Measurements from ENCODE around the gene KAT2A. TPM values are rescaled to one million over a fixed set of nuclear protein-coding genes. Genes with fewer than 3 reads are reported as not detected.

KAT2A gene
- total RNA-seq, 1 donor from 2014 or later: 26.2 TPM

DNA sequence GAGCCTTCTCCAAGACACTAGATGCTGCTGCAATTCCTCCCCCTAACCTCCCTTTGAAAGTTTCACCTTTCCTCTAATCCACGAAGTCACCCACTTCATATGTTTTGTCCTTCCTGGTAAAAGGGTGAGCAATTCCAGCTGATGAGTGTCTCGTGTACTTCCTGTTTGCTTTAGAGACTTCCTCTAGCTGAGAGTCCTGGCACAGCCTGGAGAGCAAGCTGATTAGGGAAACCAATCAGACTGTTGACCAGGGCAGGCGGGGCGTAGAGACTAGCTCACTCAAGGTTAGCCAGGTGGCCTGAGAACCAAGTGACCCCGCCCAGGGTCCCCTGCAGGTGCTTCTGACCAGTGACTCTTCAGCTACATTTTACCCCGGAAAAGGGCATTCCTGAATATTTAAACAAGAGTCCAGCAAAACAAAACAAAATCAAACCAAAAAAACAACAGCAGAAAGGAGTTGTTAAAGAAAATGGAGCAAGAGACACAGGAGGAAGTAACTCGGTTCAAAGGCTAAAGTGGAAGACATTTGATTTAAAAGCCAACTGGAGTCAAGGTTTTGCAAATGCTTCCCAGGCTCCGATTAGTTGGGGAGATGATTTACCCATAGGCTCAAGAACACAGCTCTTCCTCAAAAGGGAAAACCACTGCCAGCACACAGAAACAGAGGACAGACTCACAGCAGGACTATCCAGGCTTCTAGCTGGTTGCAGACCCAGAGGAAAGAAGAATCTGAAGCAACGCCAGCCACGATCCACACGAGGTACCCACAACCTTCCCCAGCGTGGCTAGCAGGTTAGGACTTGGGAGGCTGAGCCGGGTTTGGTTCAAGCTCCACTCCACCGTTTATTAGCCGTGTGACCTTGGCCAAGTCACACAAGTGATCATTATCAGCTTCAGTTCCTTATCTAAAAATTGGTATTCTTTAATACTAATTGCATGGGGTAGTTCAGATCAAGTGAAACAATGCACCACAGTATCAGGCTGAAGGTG is 14.8 kb upstream of the KAT2A start:
- no peak for DNase-seq (ENCODE audit: extremely low read depth, low read depth, low spot score)

GRCh38 chr17:42135151-42135550 is 14.0 kb upstream of the KAT2A start:
- DNase-seq (ENCODE audit: extremely low read depth, low read depth, low spot score): no peak

- no peak for DNase-seq (ENCODE audit: extremely low read depth, low read depth, low spot score)
Measured at GRCh38 chr17:42133461-42134041, 12.4 kb upstream of the KAT2A start.

DNA sequence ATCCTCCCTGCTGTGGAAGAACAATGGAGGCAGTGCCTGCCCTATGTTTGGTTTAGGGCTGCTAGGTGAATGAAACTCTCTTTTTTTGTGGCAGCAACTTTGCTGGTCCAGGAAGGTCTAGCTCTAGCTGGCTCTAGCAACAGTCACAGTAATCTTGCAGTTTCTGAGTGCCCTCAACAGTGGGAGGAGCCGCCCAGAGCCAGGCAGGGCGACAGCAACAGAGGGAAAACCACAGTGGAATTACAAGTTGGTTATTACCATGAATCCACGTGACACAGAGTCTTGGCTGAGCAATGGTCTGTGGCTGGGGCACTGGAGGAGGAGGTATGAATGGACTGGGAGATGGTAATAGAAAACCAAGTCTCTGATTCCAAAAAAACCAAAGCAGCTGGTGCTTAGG is 11.8 kb upstream of the KAT2A start:
- DNase-seq (ENCODE audit: extremely low read depth, low read depth, low spot score): no peak

DNA sequence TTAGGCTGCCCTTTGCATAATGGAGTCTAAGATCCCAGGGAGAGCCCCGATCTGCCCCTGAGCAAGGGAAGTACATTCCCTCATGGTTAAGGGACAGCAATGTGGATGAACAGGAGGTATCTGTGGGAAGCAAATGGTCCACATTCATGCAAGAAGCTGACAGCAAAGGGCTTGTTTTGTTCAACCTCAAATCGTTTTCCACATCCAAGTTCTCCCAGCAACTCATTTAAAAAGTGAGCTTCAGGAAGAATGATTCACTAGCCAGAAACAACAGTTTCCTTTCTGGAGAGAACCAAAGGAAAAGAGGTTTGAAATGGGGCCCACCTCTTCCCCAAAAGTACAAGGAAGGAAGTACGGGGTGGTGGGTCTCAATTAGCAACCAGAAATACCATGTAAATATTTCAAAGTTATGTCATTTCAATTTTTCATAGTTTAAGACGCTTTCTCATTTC is 10.8 kb upstream of the KAT2A start:
- DNase-seq (ENCODE audit: extremely low read depth, low read depth, low spot score): peak; percentile 74

GRCh38 chr17:42131232-42131631 is 10.1 kb upstream of the KAT2A start:
- DNase-seq (ENCODE audit: extremely low read depth, low read depth, low spot score): no peak

DNA sequence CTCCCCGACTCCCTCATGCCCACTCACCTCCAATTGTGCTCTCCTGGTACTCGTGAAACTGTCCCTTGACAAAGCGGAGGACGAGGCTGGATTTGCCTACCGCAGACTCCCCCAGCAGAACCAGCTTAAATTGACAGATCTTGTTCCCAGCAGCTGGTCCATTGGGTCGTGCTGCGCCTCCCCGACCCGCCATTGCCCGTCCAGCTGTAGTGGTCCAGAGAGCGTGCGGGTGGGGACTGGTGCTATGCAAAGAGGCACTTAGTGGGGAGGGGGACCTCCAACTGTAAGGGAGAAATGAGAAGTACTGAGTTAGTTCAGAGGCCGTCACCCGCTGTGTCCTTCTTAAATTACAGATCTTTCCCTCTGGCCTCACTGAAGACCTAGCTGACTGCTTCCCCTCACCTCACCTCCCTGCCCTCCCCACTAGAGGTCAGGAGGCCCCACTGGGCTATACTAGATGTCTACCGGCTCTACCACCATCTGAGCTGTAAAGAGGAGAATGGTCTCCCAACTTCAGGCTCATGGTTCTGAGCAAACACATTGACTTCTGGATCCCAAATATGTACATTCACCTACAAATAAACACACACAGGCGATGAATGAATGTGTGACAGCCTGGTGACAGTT is 9.3 kb upstream of the KAT2A start:
- DNase-seq (ENCODE audit: extremely low read depth, low read depth, low spot score): no peak

- no peak for DNase-seq (ENCODE audit: extremely low read depth, low read depth, low spot score)
Measured at GRCh38 chr17:42129109-42129837, 8.1 kb upstream of the KAT2A start.

- DNase-seq (ENCODE audit: extremely low read depth, low read depth, low spot score): no peak
Measured at GRCh38 chr17:42127414-42127813, 6.2 kb upstream of the KAT2A start.

DNA sequence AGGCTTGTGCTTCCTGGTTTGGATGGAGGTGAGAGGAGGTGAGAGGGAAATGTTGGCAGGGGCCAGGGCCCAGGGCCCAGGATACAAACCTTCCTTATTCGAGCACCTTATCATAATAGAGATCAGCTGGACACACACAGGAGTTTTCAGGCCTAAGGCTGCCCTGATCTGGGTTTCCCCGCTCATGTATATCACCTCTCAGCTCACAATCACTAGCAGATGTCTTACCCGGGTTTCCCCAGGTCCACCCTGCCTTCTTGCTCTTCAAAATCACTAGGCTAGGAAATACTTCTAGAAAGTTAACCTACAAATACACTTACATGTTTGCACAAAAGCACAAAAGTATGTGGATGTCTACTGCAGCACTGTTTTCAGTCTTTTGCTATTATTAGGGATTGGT is 5.7 kb upstream of the KAT2A start:
- DNase-seq (ENCODE audit: extremely low read depth, low read depth, low spot score): no peak

GRCh38 chr17:42125565-42125964 is 4.4 kb upstream of the KAT2A start:
- no peak for DNase-seq (ENCODE audit: extremely low read depth, low read depth, low spot score)

DNA sequence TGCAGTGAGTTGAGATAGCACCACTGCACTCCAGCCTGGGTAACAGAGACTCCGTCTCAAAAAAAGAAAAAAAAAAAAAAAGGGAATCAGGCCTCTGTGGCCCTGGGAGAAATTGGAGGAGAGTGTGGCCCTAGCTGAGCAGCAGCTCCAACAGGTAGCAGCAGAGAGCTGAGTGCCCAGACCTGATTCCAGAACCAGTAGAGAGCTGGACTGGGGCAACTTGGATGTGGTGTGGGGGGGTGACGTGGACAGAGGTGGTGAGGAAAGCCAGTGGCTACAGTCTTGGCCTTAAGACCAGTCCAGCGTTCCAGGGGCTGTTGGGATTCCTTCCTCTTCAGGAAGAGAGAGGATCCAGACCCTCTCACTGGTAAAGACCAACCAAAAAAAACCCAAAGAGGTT is 3.1 kb upstream of the KAT2A start:
- no peak for DNase-seq (ENCODE audit: extremely low read depth, low read depth, low spot score)

DNA sequence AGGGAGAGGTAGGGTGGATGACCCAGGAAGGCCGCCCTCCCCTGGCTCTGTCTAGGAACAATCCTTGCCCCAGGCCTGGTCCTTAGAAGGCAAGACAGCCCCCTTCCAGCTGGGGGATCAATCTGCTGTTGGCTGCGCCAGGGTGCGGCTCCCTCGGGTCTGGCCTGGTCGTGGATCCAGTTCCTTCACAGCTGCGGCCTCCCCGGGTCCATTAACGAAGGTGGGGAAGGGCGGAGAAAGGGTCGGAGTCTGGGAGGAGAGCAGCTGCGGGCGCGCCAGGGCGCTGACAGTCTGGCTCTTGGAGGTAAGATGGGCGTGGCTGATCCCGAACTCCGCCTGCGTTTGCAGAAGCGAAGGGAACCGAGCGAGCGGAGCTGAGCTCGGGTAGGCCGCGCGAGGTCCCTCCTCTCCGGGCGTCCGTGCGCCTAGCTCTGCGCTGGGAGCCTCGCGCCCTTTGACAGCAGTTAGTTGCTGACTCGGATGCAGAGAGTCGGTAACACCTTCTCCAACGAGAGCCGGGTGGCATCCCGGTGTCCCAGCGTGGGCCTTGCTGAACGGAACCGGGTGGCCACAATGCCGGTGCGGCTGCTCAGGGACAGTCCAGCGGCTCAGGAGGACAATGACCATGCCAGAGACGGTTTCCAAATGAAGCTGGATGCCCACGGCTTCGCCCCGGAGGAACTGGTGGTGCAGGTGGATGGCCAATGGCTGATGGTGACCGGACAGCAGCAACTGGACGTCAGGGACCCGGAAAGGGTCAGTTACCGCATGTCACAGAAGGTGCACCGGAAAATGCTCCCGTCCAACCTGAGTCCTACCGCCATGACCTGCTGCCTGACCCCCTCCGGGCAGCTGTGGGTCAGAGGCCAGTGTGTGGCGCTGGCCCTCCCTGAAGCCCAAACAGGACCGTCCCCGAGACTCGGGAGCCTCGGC is 1.5 kb upstream of the KAT2A start, which contains the start of gene HSPB9:
Gene HSPB9, plus strand, starts transcription at position 434 of the 933 bp plus-strand sequence. Its CDS starts 47 bp downstream, at position 481.
- DNase-seq (ENCODE audit: extremely low read depth, low read depth, low spot score): no peak

DNA sequence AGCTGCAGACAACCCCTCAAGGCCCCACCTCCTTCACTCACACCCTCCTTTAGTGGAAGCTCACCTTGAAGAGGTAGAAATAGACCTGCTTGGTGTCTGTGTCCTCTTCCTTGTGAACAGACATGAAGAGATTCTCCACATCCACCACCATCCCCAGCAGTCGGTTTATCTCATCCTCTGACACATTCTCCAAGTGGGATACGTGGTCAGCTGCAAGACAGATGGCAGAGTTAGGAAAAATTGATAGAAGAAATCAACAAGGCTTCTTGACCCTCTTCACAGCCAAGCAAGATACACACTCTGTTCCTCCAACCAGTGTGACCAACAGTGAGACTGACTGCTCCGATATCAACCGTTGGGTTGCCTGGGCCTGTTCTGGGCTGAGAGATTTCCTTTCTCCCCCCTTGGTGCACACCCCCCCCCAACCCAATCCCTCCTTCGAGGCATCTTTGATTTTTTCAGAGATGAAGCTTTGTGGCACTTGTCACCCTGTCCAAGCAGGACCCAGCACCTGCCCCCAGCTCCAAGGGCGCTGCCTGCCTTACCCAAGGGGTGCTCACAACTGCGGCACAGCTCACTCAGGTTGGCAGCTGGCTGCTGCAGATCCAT is 902 bp downstream of the KAT2A start:
- DNase-seq (ENCODE audit: extremely low read depth, low read depth, low spot score): no peak

DNA sequence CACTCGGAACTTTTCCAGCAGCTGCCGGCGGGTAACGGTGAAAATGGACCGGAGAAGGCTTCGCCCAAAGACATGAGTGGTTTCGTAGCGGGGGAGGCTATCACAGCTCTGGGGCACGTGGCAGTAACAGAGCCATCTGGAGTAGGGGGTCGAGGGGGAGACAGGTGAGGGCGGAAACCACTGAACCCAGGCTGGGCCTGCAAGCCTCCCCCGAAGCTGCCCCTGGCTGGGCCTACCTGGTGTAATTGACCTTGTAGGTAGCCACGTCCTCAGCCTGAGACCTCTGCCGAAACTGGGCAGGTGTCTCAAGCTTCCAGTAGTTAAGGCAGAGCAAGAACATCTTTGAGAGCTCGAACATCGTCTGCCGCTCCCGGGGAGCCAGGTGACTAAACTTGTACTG is 1.9 kb downstream of the KAT2A start:
- no peak for DNase-seq (ENCODE audit: extremely low read depth, low read depth, low spot score)

- no peak for DNase-seq (ENCODE audit: extremely low read depth, low read depth, low spot score)
Measured at GRCh38 chr17:42118545-42118944, 2.6 kb downstream of the KAT2A start.

DNA sequence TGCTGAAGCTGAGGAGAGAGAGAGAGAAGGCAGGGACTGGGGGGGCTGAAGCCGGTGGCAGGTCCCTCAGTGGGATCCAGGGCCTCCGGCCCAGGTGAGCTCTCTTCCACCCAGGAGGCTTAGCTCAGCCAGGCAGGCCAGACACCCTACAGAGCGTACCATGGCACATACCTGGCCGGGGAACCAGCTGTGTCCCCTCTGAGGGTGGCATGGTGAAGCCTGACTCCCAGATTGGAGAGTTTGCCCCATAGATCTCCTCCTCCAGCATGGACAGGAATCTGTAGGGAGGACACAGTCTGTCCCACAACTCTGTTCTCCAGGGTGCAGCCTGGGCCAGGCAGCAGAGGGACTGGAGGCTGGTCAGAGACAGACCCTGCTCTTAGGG is 3.0 kb downstream of the KAT2A start:
- DNase-seq (ENCODE audit: extremely low read depth, low read depth, low spot score): no peak

- no peak for DNase-seq (ENCODE audit: extremely low read depth, low read depth, low spot score)
Measured at GRCh38 chr17:42117397-42118125, 3.6 kb downstream of the KAT2A start.
